GM10847 (cell line): ENCODE results near the gene CCDC124.

ENCODE experiments used
- POLR2A ChIP-seq: IDR thresholded peaks from 2 replicates; pipeline ENCODE4 v1.6.1; 2011; ENCODE audit not compliant: insufficient read length; ENCODE audit errors: extremely low read depth

The CCDC124 gene

DNA sequence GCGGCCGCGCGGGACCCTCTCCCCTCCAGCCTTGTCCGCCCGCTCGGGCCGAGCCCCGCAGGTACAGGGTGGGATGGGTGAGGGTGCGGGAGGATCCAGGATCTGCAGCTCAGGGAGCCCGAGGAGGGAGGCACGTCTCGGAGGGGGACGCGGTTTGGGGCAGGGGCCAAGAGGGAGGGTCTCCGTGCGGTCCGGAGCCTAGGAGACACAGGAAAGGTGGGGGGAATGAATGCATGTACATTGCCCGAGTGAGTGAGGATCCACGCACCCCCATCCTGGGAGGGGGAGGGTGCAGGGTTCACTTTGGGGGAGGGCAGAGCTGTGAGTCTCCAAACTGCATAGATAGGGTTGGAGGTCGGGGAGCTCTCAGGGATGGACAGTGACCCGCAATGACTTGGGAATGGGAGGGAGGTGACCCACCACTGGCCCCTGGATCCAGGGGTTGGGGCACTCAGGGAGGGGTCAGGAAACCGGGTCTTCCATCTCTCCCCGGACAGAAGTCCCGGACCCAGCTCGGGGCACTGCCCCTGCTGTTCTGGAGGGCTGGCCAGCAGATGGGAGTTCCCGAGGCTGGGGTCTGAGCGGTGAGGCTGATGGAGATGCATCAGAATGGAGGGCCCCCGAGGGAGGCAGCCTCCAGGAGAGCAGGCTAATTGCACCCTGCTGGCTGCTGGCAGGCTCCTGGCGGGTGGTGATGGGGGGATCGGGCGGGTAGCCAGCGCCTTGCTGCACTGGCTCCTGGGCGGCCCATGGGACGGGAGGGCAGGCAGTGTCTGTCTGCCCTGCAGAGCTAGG lies 34.6 kb downstream of the CCDC124 start:
- no peak for TF ChIP-seq POLR2A

DNA sequence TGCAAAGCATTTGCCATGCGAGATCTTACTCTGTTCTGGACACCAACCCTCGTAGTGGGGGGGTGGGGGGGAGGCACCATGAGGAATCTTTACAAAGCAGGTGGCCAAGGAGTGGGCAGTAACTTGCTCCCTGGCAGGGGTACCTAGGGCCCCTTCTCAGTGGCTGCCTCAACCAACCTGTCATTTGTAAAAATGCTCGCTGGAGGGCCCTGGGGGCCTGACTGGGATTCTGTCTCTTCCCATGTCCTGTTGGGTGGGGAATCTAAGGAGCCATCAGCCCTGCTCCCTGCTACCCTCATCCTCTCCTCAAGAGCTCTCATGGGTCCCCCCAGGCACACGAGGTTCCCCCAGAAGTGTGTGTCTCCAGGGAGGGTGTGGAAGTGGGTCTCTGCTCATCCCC lies 35.5 kb downstream of the CCDC124 start:
- TF ChIP-seq POLR2A: no peak

DNA sequence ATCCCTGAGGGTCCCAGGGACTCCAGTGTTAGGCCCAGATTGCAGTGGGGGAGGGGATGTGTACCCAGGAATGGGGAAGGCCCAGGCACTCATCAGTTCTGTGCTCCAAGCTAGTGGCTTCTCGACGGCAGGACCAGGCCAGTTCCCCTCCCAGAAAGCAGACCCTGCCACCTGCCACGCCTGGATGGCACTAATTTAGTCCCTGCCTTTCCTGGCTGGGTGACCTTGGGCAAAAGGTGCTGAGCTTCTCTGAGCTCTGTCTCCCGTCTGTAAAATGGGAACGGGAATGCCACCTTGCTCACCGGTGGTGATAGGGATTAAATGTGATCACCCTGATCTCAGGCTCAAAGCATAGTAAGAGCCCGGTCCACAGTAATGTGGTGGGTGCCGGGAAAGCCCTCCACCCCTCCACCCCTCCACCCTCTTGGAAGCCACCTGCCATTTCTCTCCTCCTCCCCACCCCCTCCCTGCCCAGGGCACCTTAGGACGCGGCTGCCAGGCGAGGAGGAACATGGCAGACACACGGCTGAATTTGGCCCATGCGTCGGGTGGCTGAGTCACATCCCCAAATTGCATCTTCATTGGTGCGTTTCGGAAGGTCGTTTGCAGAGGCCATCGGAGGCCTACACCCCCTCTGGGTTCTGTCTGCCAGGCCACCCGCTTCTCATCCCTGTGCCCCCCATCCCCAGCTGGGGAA lies 36.4 kb downstream of the CCDC124 start:
- TF ChIP-seq POLR2A: no peak

DNA sequence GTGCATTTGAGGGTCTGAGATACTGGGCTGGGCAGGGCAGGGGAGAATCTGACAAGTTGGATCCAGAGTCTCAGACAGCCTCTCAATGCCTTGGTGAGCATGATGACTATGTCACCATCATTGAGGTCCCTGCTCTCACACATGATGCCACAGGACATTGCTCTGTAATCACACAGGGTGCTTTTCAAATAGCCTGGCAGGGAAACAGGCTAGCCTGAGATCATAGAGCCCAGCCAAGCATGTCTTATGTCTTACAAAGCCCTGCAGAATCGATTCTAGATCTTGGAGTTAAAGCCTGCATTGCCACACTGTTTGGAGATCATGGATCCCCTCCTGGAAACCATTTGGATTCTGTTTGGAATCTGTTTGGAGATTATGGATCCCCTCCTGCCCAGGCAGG lies 39.4 kb downstream of the CCDC124 start:
- no peak for TF ChIP-seq POLR2A

DNA sequence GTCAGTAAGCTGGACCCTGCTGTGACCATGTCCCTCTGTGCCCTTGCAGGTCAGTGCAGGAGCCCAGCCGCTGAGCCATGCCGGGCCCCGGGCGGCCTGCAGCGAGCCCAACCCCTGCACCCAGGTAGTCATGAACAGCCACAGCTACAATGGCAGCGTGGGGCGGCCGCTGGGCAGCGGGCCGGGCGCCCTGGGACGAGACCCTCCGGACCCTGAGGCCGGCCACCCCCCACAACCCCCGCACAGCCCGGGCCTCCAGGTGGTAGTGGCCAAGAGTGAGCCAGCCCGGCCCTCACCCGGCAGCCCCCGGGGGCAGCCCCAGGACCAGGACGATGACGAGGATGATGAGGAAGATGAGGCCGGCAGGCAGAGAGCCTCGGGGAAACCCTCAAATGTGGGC lies 40.9 kb downstream of the CCDC124 start:
- no peak for TF ChIP-seq POLR2A

DNA sequence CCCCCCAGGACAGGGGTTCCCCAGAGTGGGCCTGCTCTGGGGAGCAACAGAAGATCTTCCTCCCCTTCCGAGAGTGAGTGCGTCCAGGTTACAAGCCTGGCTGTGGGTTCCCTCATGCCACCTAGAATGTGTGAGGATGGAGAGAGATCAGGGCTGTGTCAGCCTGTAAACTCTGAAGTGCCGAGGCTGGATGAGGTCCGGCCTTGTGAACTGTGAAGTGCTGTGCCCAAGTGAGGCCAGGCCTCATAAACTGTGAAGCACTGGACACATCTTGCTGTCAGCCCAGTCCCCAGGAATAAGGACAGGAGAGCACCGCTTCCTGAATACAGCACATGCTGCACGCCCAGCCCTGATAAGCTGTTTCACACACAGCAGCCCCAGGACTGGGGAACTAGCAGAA lies 41.7 kb downstream of the CCDC124 start:
- no peak for TF ChIP-seq POLR2A

DNA sequence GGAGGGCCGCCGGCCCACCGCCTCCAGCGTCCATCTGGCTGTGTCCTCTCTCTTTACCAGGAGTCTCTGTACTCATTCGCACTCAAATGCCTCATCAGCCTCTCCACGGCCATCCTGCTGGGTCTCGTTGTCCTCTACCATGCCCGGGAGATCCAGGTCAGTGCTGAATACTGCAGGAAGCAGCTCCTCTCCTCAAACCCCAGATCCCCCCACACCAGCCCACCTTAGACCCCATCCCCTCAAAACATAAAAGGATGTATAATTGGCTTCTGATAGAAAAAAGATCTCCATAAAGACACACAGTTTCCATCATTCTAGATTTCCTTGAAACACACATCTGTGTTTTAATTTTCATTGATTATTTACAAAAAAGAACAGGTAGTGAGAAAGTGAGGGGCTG lies 42.2 kb downstream of the CCDC124 start:
- TF ChIP-seq POLR2A: no peak

DNA sequence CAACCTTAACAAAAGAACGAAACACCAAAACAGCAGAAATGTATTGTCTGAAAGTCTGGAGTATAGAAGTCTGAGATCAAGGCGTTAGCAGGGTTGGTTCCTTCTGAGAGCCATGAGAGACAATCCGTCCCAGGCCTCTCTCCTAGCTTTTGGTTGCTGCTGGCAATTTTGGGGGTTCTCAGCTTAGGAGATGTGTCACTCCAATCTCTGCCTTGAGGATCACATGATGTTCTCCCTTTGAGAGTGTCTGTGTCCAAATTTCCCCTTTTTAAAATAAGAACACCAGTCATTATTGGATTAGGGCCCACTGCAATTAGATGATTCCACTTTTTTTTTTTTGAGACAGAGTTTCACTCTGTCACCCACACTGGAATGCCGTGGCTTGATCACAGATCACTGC lies 44.2 kb downstream of the CCDC124 start:
- TF ChIP-seq POLR2A: no peak

DNA sequence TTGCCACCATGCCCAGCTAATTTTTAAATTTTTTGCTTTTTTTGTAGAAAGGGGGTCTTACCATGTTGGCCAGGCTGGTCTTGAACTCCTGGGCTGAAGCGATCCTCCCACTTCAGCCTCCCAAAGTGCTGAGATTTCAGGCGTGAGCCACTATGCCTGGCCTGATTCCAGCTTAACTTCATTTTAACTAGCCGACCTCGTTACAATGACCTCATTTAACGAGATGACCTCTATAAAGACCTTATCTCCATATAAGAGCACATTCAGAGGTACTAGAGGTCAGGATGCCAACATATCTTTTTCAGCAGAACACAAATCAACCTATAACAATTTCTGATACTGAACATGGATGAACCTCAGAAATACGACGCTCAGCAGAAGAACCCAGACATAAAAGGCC lies 44.7 kb downstream of the CCDC124 start:
- TF ChIP-seq POLR2A: no peak

DNA sequence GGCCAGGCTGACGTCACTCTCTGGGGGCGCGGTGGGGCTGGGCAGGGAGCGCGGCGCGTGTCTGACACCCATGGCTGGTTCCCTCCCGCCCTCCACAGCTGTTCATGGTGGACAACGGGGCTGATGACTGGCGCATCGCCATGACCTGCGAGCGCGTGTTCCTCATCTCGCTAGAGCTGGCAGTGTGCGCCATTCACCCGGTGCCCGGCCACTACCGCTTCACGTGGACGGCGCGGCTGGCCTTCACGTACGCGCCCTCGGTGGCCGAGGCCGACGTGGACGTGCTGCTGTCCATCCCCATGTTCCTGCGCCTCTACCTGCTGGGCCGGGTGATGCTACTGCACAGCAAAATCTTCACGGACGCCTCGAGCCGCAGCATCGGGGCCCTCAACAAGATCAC lies 48.8 kb downstream of the CCDC124 start:
- no peak for TF ChIP-seq POLR2A

DNA sequence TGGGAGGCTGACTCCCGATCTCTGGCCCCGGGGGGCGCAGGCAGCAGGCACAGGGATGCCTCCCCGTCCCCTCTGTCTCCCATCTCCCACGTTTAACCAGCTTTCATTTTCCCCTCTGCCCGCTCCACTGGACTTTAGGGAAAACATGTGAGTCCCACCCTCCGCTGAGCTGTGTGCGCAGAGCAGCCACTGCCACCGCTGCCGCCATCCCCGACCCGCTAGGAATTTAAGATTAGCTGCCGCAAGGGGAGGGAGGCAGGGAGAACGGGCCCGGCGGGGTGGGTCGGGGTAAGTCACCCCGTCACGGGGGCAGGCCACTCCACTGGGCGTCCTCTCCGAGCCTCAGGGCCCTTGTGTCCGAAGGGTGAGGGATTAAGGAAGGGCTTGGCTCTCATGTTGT lies 49.6 kb downstream of the CCDC124 start:
- TF ChIP-seq POLR2A: no peak

DNA sequence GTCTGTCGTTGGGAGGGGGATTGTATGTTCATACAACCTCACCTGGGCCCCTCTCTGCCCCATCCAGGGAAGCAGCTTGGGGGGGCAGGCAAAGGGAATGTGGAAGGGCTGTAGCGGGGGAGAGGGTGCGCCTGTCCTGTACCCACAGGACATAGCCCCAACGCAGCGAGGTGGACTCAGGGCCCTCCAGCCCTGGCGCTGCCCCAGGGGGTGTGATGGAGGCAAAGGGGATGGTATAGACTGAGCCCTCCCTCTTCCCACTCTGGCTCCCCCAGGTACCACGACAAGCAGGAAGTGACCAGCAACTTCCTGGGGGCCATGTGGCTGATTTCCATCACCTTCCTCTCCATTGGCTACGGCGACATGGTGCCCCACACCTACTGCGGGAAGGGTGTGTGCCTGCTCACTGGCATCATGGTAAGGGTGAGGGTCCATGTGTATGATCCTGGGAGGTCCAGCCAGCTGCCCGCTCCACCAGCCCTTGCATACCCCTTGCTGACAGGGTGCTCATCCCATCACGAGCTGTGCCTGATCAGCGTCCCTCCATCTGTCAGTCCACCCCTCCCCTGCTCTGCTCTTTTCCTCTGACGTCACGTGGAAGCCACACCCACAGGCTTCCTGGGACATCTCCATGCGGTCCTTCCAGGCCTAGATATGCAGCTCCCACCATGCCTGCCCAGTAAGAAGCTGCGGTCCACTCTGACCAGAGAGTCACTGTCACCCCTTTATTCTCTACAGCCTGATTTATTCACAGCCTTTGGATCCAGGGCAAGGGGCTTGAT lies 52.4 kb downstream of the CCDC124 start:
- no peak for TF ChIP-seq POLR2A

DNA sequence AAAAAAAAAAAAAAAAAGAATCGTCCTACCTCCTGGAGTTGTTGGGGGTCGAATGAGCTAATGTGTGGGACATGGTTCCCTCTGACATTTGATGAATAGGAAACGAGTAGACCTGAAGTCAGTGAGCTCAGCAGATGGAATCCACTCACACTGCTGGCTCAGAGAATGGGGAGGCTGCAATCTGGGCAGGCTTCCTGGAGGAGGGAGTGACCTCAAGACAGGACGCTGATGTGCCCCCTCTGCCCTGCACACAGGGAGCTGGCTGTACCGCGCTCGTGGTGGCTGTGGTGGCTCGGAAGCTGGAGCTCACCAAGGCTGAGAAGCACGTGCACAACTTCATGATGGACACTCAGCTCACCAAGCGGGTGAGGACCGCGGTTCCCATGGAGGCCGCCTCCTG lies 55.3 kb downstream of the CCDC124 start:
- no peak for TF ChIP-seq POLR2A

DNA sequence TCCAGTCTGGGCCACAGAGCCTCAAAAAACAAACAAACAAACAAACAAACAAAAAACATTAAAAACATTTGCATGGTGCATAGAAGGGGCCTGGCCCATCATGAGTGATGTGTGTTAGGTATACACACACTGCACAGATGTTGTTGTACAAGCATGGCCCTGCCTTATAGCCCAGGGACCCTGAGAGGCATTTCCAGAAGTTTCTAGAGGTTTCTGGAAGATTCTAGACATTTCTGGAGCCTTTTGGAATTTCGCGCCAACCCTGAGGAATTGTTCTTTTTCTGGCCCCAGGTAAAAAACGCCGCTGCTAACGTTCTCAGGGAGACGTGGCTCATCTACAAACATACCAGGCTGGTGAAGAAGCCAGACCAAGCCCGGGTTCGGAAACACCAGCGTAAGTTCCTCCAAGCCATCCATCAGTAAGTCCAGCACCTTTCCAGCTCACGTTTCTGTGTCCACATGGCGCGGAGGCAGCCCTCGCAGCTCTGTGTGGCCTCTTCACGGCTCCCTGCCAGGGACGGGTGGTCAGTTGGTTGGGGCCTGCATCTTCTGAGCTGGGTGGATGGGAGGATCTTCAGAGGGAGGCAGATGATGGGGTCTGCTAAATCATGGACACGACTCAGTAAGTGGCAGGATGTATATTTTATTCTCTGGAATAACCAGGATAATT lies 56.7 kb downstream of the CCDC124 start:
- TF ChIP-seq POLR2A: no peak

DNA sequence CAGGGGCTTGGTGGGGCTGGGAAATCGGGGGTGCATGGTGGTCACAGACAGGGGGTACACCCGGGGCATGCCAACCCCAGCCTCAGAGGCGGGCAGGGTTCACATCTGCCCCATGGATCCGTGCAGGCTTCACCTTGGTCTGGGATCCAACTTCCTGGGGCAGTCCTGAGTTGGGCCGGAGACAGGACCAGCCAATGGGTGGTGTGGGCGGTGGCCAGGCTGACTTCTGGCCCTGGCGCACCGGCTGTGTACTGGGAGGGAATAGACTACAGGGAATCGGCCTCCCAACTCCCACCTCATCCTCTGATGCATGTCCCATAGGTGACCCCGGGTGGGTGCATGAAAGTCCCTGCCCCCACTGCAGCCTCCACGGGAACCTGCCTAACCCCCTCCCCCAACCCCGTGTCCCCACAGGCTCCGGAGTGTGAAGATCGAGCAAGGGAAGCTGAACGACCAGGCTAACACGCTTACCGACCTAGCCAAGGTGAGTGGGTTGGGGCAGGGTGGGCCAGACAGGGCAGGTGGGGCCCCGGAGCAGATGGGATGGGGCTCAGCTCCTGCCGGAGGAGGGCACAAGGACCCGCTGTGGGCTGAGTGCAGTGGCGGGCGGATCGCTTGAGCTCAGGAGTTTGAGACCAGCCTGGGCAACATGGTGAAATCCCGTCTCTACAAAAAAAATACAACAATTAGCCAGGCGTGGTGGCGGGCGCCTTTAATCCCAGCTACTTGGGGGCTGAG lies 60.4 kb downstream of the CCDC124 start:
- no peak for TF ChIP-seq POLR2A
